Naive B cell (primary cell): ENCODE results near the gene SAP25. TPM values are rescaled to one million over a fixed set of nuclear protein-coding genes. Genes with fewer than 3 reads are reported as not detected.
A peak's percentile ranks its signal among the peaks of the same experiment; 100 is the strongest.
"Not testable (repeated sequence)": the region's sequence is repeated elsewhere in the genome, so short reads cannot be mapped to it uniquely, and the experiment has no call there.

Source experiments
- ATAC-seq, 2 donors: fragments of 150-1000 bp; cut with Tn5 transposase; 2 replicates each; pipeline ENCODE4 v1.10.0; 2021; ENCODE audit warnings: low read depth in 2 of 2, mild to moderate bottlenecking in 2 of 2, moderate library complexity in 2 of 2
- DNase-seq: peaks from one replicate; pipeline ENCODE4 v3.0.0; 2022
- H3K27ac Mint-ChIP-seq, 6 donors: one replicate each; pipeline ENCODE4 v1.8.0; 2020 to 2022; ENCODE audit warnings: mild to moderate bottlenecking in 6 of 6, mixed read lengths in 6 of 6, moderate library complexity in 5 of 6, inconsistent platforms in 2 of 6
- H3K27me3 Mint-ChIP-seq, 3 donors: one replicate each; pipeline ENCODE4 v1.8.0; 2021 to 2022; ENCODE audit warnings: mixed read lengths in 3 of 3, mild to moderate bottlenecking in 1 of 3
- H3K36me3 Mint-ChIP-seq, 2 donors: one replicate each; pipeline ENCODE4 v1.8.0; 2020 to 2022; ENCODE audit warnings: mixed read lengths in 2 of 2, inconsistent platforms in 1 of 2, mild to moderate bottlenecking in 1 of 2
- H3K4me1 Mint-ChIP-seq, 3 donors: one replicate each; pipeline ENCODE4 v1.8.0; 2020 to 2022; ENCODE audit warnings: mixed read lengths in 3 of 3, inconsistent platforms in 1 of 3, mild to moderate bottlenecking in 1 of 3, moderate library complexity in 1 of 3
- H3K4me3 Mint-ChIP-seq, 8 donors: one replicate each; pipeline ENCODE4 v1.8.0; 2020 to 2022; ENCODE audit warnings: mild to moderate bottlenecking in 8 of 8, mixed read lengths in 8 of 8, moderate library complexity in 8 of 8, inconsistent platforms in 2 of 8
- H3K9me3 Mint-ChIP-seq, 7 donors: one replicate each; pipeline ENCODE4 v1.8.0; 2020 to 2022; ENCODE audit warnings: mixed read lengths in 7 of 7, mild to moderate bottlenecking in 5 of 7, inconsistent platforms in 2 of 7, moderate library complexity in 1 of 7
- polyA plus RNA-seq, 6 donors: library from polyadenylated mRNA; unstranded; fragments of 300-500 nt; fragmentation: Illumina TruSeq; gene quantifications; one replicate each; pipeline ENCODE4 v1.2.3, GENCODE V29; 2021; ENCODE audit warnings: low read depth in 6 of 6

Gene SAP25
- polyA plus RNA-seq, 6 donors from 2014 or later: not detected

DNA sequence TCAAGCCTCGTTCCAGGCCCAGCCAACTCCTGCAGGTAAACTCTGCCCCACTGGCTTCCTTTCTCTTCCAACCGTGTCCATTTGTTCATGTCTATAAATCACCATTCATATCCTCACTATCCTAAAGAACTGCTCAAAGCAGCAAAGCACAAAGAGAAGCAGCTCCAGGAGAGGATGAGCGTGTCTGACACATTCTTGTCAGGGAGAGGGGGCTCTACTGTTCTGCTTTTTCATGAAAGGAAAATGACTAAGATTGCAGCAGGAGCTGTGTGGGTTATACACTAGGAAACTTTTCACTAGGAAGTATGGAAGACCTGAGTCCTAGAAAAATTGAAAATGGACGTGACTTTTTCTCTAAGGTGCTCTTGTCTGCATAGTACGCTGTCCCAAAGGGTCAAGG, 18.0 kb downstream of the SAP25 start:
- DNase-seq: no peak
- Mint-ChIP-seq H3K27me3 (no peaks in the 10 kb centered on the region), H3K36me3 (peaks cover 5 to 7% of the 10 kb centered on the region in 2 donors), H3K4me3 (no peak overlapping the region), H3K4me1 (peaks cover 8 to 16% (median 8%) of the 10 kb centered on the region in 3 donors), H3K27ac (peak overlapping the region in 1 of 6 donors; percentile 1), H3K9me3 (no peaks in the 10 kb centered on the region)
- ATAC-seq: no peak

DNA sequence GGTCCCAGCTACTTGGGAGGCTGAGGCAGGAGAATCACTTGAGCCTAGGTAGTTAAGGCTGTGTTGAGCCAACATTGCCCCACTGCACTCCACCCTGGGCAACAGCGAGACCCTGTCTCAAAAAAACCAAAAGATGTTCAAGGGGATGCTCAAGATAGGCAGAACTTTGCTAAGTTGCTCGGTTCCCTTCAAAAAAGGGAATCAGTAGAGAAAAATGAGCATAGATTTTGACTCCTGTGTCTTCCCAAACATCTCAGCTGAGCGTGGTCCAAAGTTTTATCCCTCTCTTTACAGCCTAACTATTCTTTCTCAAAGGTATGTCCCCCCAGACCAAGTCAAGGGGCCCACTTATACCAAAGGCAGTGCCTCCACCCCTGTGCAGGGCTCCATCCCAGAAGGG, 20.7 kb downstream of the SAP25 start:
- ATAC-seq (no peak), DNase-seq (no peak)
- peak overlapping the region in 1 of 6 donors; percentile 47 for H3K27ac Mint-ChIP-seq
- H3K4me3 Mint-ChIP-seq: no peak overlapping the region
- H3K9me3 Mint-ChIP-seq: no peaks in the 10 kb centered on the region
- peaks cover 14 to 25% (median 15%) of the 10 kb centered on the region in 3 donors for H3K4me1 Mint-ChIP-seq
- no peaks in the 10 kb centered on the region for H3K27me3 Mint-ChIP-seq
- H3K36me3 Mint-ChIP-seq: peaks cover 7 to 9% of the 10 kb centered on the region in 2 donors

DNA sequence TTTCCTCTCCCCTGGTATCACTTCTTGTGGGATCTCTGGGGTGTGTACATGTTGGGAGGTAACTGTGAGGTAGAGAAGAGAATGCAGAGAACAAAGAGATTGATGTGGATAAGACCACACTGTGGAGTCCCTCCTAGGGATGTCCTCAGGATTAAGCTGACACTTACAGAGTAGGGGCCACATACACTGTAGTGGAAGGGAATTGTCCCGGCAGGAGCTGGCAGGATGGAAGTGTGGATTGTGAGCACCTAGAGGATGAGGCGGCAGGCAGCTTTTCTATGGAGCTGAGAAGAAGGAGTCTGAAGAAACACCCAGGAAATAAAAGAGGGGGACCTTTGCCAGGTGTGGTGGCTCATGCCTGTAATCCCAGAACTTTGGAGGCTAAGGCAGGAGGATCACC, 21.2 kb downstream of the SAP25 start:
- peaks cover 18 to 30% (median 20%) of the 10 kb centered on the region in 3 donors for H3K4me1 Mint-ChIP-seq
- H3K9me3 Mint-ChIP-seq: no peaks in the 10 kb centered on the region
- H3K36me3 Mint-ChIP-seq: peaks cover 7 to 9% of the 10 kb centered on the region in 2 donors
- no peak for DNase-seq
- H3K27me3 Mint-ChIP-seq: no peaks in the 10 kb centered on the region
- H3K4me3 Mint-ChIP-seq: peak overlapping the region in 1 of 8 donors; percentile 53
- peak overlapping the region in 2 of 6 donors; percentile 47 to 67 for H3K27ac Mint-ChIP-seq
- ATAC-seq: no peak

GRCh38 chr7:100548446-100548845, 25.3 kb downstream of the SAP25 start:
- not testable (repeated sequence) for ATAC-seq

GRCh38 chr7:100547872-100548271, 25.8 kb downstream of the SAP25 start:
- DNase-seq (no peak), ATAC-seq (no peak)
- peaks cover 5 to 7% of the 10 kb centered on the region in 2 donors for H3K36me3 Mint-ChIP-seq
- no peaks in the 10 kb centered on the region for H3K27me3 Mint-ChIP-seq
- H3K9me3 Mint-ChIP-seq: no peaks in the 10 kb centered on the region
- peak overlapping the region in 2 of 8 donors; percentile 16 to 45 for H3K4me3 Mint-ChIP-seq
- H3K4me1 Mint-ChIP-seq: peaks cover 26 to 45% (median 42%) of the 10 kb centered on the region in 3 donors
- H3K27ac Mint-ChIP-seq: peak overlapping the region in 5 of 6 donors; percentile 30 to 86 (median 70)

More at GRCh38 chr7:100548446-100548845, 25.3 kb downstream of the SAP25 start:
- not testable (repeated sequence) for H3K9me3 Mint-ChIP-seq, DNase-seq, H3K36me3 Mint-ChIP-seq, H3K27me3 Mint-ChIP-seq
- Mint-ChIP-seq H3K27ac (peak overlapping the region in 1 of 6 donors; percentile 42), H3K4me3 (peak overlapping the region in 1 of 8 donors; percentile 47), H3K4me1 (peaks cover 26 to 45% (median 42%) of the 10 kb centered on the region in 3 donors)

- H3K4me1 Mint-ChIP-seq: peaks cover 27 to 49% (median 46%) of the 10 kb centered on the region in 3 donors
- H3K27me3 Mint-ChIP-seq: no peaks in the 10 kb centered on the region
- H3K27ac Mint-ChIP-seq: peak overlapping the region in 5 of 6 donors; percentile 27 to 86 (median 63)
- no peak for DNase-seq
- ATAC-seq: no peak
- H3K4me3 Mint-ChIP-seq: peak overlapping the region in 1 of 8 donors; percentile 16
- H3K36me3 Mint-ChIP-seq: peaks cover under 1 to 5% of the 10 kb centered on the region in 2 donors
- no peaks in the 10 kb centered on the region for H3K9me3 Mint-ChIP-seq
Measured at GRCh38 chr7:100546926-100547800, 26.5 kb downstream of the SAP25 start.

DNA sequence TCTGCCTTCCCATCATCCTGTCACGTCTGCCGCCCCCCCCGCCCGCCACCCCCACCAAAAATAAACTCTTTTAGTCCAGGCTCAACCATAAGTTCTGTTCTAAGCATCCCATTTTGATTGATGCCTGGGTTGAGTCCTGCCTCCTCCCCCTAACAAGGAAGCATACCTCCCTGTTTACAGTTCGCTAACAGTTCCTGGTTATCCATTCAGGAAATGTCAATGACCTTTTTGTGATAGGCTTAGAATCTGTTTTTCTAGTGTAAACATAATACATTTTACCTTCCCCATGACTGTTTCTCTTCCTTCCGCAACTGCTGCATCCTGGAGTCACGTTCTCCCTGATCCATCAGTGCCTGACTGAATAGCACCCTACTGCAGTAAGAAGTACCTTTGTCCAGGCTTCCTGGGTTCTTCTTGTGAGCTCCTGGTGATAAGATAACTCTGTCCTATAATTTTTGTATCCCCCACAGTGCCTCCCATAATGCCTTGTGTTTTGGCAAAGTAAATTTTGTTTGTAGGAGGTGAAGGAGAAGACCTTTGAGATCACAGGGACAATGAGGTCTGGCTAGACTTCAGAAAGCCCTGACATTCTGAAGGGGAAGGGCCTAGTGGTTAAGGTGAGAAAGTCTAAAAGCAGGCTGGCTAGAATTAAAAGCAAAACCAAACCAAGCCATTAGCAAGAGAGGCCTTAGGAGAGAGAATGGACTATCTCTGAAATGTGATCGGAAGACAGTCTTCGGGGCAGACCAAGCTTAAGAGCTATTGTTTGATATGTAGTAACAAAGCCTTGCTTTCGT, 27.4 kb downstream of the SAP25 start:
- no peaks in the 10 kb centered on the region for H3K9me3 Mint-ChIP-seq
- H3K27ac Mint-ChIP-seq: peak overlapping the region in 3 of 6 donors; percentile 63 to 92 (median 78)
- peak in 1 of 2 donors; percentile 40 for ATAC-seq
- no peaks in the 10 kb centered on the region for H3K27me3 Mint-ChIP-seq
- no peak for DNase-seq
- H3K36me3 Mint-ChIP-seq: peaks cover 0 to 5% of the 10 kb centered on the region in 2 donors
- peaks cover 31 to 50% (median 48%) of the 10 kb centered on the region in 3 donors for H3K4me1 Mint-ChIP-seq
- H3K4me3 Mint-ChIP-seq: peak overlapping the region in 1 of 8 donors; percentile 9

DNA sequence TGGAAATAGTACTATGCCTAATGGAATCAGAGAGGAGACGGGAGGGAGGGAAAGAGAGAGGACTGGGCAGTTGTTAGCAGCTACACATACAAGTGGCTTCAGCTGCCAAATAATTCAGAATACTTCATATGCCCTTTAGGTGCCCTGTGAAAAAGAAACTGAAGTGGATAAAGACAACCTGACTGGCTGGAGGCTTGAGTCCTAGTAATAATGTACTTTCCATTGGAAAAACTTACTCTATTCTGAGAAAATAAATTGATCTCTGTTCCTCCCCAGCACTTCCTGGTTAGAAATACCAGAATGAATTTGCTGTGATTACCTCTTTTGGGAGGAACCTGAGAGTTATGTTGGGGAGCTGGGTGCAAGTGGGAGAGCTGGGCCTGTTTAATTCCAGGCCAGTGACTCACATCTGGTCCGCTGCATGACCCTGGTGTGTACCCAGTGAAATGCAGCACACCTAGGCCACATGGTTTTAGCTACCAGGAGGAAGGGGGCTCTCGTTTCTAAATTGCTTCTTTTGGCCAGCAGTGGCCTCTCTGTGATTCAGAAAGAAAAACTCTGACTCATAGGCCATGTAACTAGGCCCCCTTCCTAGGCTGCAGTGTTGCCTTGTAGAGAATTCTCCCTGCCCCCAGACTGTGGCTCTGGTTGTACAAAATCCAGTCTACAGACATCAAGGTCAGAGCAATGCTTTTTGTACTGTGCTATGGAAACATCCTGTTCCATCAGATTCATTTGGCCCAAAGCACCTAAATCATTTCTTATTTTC, 28.2 kb downstream of the SAP25 start:
- Mint-ChIP-seq H3K27me3 (no peaks in the 10 kb centered on the region), H3K27ac (peak overlapping the region in 1 of 6 donors; percentile 63), H3K4me3 (peak overlapping the region in 1 of 8 donors; percentile 9), H3K4me1 (peaks cover 32 to 51% (median 49%) of the 10 kb centered on the region in 3 donors), H3K36me3 (peaks cover 0 to 4% of the 10 kb centered on the region in 2 donors), H3K9me3 (no peaks in the 10 kb centered on the region)
- DNase-seq (no peak), ATAC-seq (no peak)

DNA sequence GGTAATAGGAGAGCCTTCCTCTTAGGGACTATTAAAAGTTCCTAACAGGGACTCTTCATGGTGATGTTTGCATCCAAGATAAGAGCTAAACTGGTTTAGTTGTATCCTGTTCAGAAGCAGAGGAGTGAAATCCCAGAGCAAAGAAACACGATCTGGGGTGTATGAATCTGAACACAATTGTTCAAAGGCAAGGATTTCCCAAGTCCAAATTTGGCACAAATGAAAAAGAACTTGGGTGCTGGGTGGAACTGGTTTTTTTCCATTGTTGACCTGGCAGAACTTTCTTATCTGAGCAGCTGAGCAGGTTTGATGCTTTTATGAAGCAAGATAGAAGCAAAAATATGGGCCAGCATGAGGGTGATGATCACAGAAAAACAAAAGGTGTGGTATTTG, 28.7 kb downstream of the SAP25 start:
- DNase-seq: no peak
- H3K27me3 Mint-ChIP-seq: no peaks in the 10 kb centered on the region
- peak overlapping the region in 1 of 6 donors; percentile 23 for H3K27ac Mint-ChIP-seq
- peaks cover 27 to 48% (median 44%) of the 10 kb centered on the region in 3 donors for H3K4me1 Mint-ChIP-seq
- H3K4me3 Mint-ChIP-seq: no peak overlapping the region
- ATAC-seq: no peak
- H3K9me3 Mint-ChIP-seq: no peaks in the 10 kb centered on the region
- no peaks in the 10 kb centered on the region for H3K36me3 Mint-ChIP-seq

DNA sequence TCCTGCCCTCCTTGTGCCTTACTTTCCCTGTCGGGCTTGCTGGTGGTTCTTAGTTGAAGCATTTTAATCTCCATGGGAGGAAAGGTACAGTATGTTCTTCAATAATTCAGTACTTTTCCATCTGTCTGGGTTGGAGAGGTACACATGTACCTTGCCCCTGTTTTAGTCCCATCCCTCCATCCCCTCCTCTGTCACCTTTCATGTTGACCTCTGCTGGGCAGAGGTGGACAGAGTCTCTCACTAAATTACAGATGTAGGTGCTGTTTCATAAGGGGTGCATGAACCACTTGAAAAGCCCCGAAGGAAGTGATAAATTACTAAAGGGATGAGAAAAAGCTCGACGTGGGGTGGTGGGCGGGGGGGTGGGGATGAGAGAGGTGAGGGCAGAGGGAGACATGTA, 29.3 kb downstream of the SAP25 start:
- no peaks in the 10 kb centered on the region for H3K36me3 Mint-ChIP-seq
- H3K4me3 Mint-ChIP-seq: peak overlapping the region in 1 of 8 donors; percentile 55
- DNase-seq (no peak), ATAC-seq (no peak)
- peaks cover 27 to 47% (median 44%) of the 10 kb centered on the region in 3 donors for H3K4me1 Mint-ChIP-seq
- no peaks in the 10 kb centered on the region for H3K9me3 Mint-ChIP-seq
- no peaks in the 10 kb centered on the region for H3K27me3 Mint-ChIP-seq
- H3K27ac Mint-ChIP-seq: peak overlapping the region in 1 of 6 donors; percentile 50

DNA sequence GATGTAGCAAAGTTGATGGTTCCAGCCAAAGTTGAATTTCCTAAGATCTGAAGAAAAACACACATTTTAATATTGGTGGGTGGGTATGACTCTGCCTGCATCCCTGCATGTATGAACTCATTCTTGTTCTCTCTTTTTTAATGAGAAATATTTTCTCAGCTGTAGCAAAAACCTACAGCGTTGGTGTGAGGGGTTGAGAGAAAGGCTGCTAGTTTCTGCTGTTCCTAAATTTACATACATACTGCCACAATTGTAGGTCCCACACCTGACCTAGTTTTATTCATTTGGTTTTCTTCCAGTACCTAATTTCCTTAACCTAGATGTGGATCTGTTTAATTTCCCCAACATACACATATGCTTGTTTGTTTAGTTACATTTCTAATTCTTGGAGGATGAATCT, 30.1 kb downstream of the SAP25 start:
- H3K27me3 Mint-ChIP-seq: no peaks in the 10 kb centered on the region
- ATAC-seq: no peak
- H3K27ac Mint-ChIP-seq: no peak overlapping the region
- no peaks in the 10 kb centered on the region for H3K36me3 Mint-ChIP-seq
- no peaks in the 10 kb centered on the region for H3K9me3 Mint-ChIP-seq
- DNase-seq: no peak
- peaks cover 34 to 48% (median 45%) of the 10 kb centered on the region in 3 donors for H3K4me1 Mint-ChIP-seq
- peak overlapping the region in 1 of 8 donors; percentile 55 for H3K4me3 Mint-ChIP-seq

DNA sequence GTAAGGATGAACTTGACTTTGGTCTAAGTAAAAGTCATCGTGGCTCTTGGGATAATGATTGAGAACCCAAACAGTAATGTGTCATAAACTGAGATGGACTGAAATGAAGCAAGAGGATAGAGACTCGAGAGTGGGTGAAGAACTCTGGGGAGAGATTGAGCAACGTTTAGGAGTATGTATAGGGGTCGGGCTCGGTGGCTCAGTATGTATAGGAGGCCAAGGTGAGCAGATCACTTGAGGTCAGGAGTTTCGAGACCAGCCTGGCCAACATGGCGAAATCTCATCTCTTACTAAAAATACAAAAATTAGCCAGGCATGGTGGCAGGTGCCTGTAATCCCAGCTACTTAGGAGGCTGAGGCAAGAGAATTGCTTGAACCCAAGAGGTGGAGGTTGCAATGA, 32.4 kb downstream of the SAP25 start:
- not testable (repeated sequence) for H3K9me3 Mint-ChIP-seq, H3K27me3 Mint-ChIP-seq
- peaks cover 27 to 38% (median 31%) of the 10 kb centered on the region in 3 donors for H3K4me1 Mint-ChIP-seq

More for the DNA sequence above, 32.4 kb downstream of the SAP25 start:
- not testable (repeated sequence) for DNase-seq, ATAC-seq, H3K27ac Mint-ChIP-seq, H3K36me3 Mint-ChIP-seq
- peak overlapping the region in 4 of 8 donors; percentile 26 to 86 (median 56) for H3K4me3 Mint-ChIP-seq
